Gastroesophageal sphincter (tissue), 3 donors: ENCODE data around the gene SPTBN5.

Experiments
- POLR2A ChIP-seq, 2 donors: fragments of 450-650 bp; IDR thresholded peaks; one replicate each; pipeline ENCODE4 v1.6.1; 2017; ENCODE audit warnings: antibody characterized with exemption in 2 of 2, mild to moderate bottlenecking in 2 of 2, moderate library complexity in 1 of 2
- TF ChIP-seq, protein P1 (sequence below), 4 experiments: fragments of 200-600 bp in 2 of 4; fragments of 450-650 bp in 2 of 4; sonication (generic) in 1 of 4; IDR thresholded peaks; one replicate each; pipeline ENCODE4 v1.5.1; 2017 to 2019; ENCODE audit warnings: antibody characterized with exemption in 4 of 4, mild to moderate bottlenecking in 2 of 4, moderate library complexity in 2 of 4

DNA sequence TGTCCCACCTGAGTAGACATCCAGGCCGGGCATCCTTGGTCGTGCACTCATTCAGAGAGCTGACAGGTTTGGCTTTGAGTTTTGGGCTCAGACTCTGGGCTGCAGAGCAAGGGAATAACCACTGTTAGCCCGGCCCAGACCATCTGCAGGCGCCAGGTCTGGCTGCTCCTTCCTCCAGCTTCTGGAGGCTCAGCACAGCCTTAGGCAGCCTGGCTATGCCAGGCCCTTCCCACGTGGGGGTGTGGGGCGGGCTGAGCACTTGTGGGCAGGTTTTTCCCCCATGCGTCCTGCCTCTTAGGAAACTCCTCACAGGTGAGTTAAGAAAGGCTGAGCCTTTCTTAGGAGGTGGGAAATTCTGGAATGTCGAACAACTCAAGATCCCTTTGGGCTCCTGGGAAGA lies 44.0 kb downstream of the SPTBN5 start:
- TF ChIP-seq, protein P1, sequence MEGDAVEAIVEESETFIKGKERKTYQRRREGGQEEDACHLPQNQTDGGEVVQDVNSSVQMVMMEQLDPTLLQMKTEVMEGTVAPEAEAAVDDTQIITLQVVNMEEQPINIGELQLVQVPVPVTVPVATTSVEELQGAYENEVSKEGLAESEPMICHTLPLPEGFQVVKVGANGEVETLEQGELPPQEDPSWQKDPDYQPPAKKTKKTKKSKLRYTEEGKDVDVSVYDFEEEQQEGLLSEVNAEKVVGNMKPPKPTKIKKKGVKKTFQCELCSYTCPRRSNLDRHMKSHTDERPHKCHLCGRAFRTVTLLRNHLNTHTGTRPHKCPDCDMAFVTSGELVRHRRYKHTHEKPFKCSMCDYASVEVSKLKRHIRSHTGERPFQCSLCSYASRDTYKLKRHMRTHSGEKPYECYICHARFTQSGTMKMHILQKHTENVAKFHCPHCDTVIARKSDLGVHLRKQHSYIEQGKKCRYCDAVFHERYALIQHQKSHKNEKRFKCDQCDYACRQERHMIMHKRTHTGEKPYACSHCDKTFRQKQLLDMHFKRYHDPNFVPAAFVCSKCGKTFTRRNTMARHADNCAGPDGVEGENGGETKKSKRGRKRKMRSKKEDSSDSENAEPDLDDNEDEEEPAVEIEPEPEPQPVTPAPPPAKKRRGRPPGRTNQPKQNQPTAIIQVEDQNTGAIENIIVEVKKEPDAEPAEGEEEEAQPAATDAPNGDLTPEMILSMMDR (IDR thresholded peaks at IDR 0.05) = no peak
- no peak for TF ChIP-seq POLR2A (IDR thresholded peaks at IDR 0.05)
